Measurements from ENCODE around the gene EHBP1L1.

The EHBP1L1 gene

DNA sequence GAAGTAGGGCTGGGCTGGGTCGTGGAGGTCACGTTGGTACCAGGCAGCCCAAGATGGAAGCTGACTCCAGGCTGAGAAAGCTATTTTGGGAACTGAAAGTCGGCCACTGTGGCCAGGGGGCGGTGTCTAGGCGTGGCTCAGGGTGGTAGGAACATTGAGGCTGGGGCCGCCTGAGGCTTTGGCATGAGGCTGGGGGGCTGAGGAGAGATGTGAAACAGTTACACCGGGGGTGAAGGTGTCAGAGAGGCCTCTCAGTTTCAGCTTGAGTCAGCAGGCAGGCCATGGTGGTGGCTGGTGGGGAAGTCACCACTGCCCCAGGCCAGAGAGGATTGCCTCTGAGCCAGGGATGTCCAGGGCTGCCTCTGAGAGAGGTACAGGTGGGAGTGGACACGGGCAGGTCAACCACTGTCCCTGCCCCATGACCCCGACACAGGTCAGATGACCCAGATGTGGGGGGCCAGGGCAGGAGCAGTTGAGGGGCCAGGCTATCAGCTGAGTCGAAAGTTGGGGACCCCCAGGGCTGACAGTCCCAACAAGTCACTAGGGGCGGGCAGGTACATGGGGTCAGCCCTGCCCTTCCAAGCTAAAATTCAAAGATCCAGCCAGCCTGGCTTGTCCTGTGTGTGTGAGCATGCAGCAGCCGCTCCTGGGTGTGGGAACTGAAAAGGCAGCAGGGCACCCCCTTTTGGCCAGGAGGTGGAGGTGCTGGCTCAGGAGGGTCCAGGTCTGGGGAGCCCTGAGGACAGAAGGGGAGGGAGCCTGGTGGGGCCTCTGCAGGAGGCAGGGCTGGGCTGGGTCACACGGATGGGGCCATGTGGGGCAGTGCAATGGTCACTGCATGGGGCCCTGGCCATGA, 12.6 kb downstream of the EHBP1L1 start:
- Histone ChIP-seq H3K9me3 (ENCODE audit: control insufficient read depth, low read length) (no peaks in the 10 kb centered on the region), H3K4me1 (ENCODE audit: control insufficient read depth, insufficient read depth, low read length) (peaks cover 28% of the 10 kb centered on the region), H3K27me3 (ENCODE audit: control insufficient read depth, insufficient read depth, low read length, poor library complexity, severe bottlenecking) (peaks cover 67% of the 10 kb centered on the region), H3K27ac (ENCODE audit: insufficient read depth, low read depth, low read length, poor library complexity, severe bottlenecking) (no peak overlapping the region), H3K4me3 (ENCODE audit: insufficient read depth, low read depth, low read length) (no peak overlapping the region), H3K36me3 (ENCODE audit: control insufficient read depth, insufficient read depth, low read length) (no peaks in the 10 kb centered on the region)
- 72% methylated on average over 13 of the region's 13 CpGs for WGBS, 2 experiments

DNA sequence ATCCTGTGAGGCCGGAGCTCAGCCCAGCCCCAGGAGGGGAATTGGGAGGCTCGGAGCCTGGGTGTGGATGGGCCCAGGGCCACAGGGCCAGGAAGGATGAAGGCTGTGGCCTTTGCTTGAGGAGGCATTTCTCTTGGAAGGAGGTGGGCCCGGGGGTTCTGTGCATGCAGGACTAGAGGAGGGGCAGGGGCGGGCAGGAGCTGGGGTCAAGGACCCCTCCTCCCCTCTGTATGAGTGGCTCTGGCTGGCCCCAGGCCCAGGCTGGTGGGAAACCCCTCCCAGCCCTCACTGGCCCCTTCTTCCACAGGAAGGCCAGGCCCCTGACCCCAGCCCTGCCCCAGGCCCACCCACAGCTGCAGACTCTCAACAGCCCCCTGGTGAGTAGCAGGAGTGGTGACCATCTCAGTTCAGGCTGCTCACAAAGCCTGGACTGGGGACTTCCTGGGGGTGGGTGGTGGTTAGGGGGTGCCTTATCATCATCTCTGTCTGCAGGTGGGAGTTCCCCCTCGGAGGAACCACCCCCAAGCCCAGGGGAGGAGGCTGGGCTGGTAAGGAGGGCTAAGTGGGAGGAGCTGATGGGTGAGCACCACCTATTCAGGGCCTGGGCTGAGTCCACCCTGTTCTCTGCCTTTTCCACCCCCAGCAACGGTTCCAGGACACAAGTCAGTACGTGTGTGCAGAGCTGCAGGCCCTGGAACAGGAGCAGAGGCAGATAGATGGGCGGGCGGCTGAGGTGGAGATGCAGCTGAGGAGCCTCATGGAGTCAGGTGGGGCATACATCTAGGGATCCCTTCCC, 13.8 kb downstream of the EHBP1L1 start:
- no peaks in the 10 kb centered on the region for H3K36me3 ChIP-seq (ENCODE audit: control insufficient read depth, insufficient read depth, low read length)
- H3K4me1 ChIP-seq (ENCODE audit: control insufficient read depth, insufficient read depth, low read length) = peaks cover 22% of the 10 kb centered on the region
- H3K9me3 ChIP-seq (ENCODE audit: control insufficient read depth, low read length) = no peaks in the 10 kb centered on the region
- 74 to 76% methylated on average over 9 of the region's 9 CpGs for WGBS, 2 experiments
- no peak overlapping the region for H3K4me3 ChIP-seq (ENCODE audit: insufficient read depth, low read depth, low read length)
- H3K27ac ChIP-seq (ENCODE audit: insufficient read depth, low read depth, low read length, poor library complexity, severe bottlenecking) = no peak overlapping the region
- H3K27me3 ChIP-seq (ENCODE audit: control insufficient read depth, insufficient read depth, low read length, poor library complexity, severe bottlenecking) = peaks cover 63% of the 10 kb centered on the region

- WGBS, 2 experiments = 88 to 90% methylated on average over 8 of the region's 8 CpGs
- Histone ChIP-seq H3K27me3 (ENCODE audit: control insufficient read depth, insufficient read depth, low read length, poor library complexity, severe bottlenecking) (peaks cover 57% of the 10 kb centered on the region), H3K4me3 (ENCODE audit: insufficient read depth, low read depth, low read length) (no peak overlapping the region), H3K4me1 (ENCODE audit: control insufficient read depth, insufficient read depth, low read length) (peaks cover 22% of the 10 kb centered on the region), H3K9me3 (ENCODE audit: control insufficient read depth, low read length) (no peaks in the 10 kb centered on the region), H3K27ac (ENCODE audit: insufficient read depth, low read depth, low read length, poor library complexity, severe bottlenecking) (no peak overlapping the region), H3K36me3 (ENCODE audit: control insufficient read depth, insufficient read depth, low read length) (no peaks in the 10 kb centered on the region)
Observed at GRCh38 chr11:65590240-65590738, 14.4 kb downstream of the EHBP1L1 start.

DNA sequence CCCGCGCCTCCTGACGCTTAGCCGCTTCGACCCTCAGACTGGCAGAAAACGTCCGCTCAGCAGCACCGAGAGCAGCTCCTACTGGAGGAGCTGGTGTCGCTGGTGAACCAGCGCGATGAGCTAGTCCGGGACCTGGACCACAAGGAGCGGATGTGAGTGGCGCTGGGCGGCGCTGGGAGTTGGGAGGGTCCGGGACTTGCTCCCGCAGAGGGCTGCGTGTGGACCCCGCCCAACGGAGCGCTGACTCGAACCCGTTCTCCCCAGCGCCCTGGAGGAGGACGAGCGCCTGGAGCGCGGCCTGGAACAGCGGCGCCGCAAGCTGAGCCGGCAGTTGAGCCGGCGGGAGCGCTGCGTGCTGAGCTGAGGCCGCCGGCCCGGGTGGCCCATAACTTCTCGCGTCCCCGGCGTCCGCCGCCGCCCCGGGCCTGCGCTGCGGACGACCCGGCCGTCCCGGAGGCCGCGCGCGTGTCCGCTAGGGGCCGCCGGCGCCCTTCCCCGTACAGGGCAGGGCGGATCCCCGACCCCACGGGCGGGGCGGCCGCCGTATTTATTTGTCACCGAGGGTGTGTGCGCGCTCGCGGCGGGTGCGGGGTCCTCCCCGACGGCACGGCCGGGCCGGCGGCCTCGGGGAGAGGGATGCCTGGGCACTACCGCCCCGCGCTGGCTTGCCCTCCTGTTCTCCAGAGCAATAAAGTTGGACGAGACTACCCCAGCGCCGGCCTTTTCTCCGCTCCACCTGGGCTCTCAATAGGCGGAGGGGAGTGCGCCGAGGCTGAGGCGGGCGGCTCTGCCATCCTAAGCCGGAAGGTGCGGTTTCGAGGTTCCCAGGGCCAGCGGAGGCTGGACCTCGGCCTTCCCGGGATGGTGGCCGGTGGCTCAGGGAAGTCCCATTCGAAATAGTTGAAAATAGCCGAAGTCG, 16.3 kb downstream of the EHBP1L1 start:
- Histone ChIP-seq H3K36me3 (ENCODE audit: control insufficient read depth, insufficient read depth, low read length) (no peaks in the 10 kb centered on the region), H3K9me3 (ENCODE audit: control insufficient read depth, low read length) (no peaks in the 10 kb centered on the region), H3K27me3 (ENCODE audit: control insufficient read depth, insufficient read depth, low read length, poor library complexity, severe bottlenecking) (peaks cover 45% of the 10 kb centered on the region), H3K27ac (ENCODE audit: insufficient read depth, low read depth, low read length, poor library complexity, severe bottlenecking) (no peak overlapping the region), H3K4me3 (ENCODE audit: insufficient read depth, low read depth, low read length) (peak overlapping the region; percentile 49), H3K4me1 (ENCODE audit: control insufficient read depth, insufficient read depth, low read length) (peaks cover 17% of the 10 kb centered on the region)
- 5% methylated on average over 106 of the region's 106 CpGs for WGBS, 2 experiments

GRCh38 chr11:65592858-65593517, 17.1 kb downstream of the EHBP1L1 start:
- no peaks in the 10 kb centered on the region for H3K9me3 ChIP-seq (ENCODE audit: control insufficient read depth, low read length)
- peaks cover 10% of the 10 kb centered on the region for H3K4me1 ChIP-seq (ENCODE audit: control insufficient read depth, insufficient read depth, low read length)
- peaks cover 4% of the 10 kb centered on the region for H3K36me3 ChIP-seq (ENCODE audit: control insufficient read depth, insufficient read depth, low read length)
- no peak overlapping the region for H3K27ac ChIP-seq (ENCODE audit: insufficient read depth, low read depth, low read length, poor library complexity, severe bottlenecking)
- no peak overlapping the region for H3K4me3 ChIP-seq (ENCODE audit: insufficient read depth, low read depth, low read length)
- WGBS, 2 experiments = 71 to 73% methylated on average over 22 of the region's 22 CpGs
- peaks cover 45% of the 10 kb centered on the region for H3K27me3 ChIP-seq (ENCODE audit: control insufficient read depth, insufficient read depth, low read length, poor library complexity, severe bottlenecking)

GRCh38 chr11:65593518-65594414, 17.9 kb downstream of the EHBP1L1 start:
- Histone ChIP-seq H3K27ac (ENCODE audit: insufficient read depth, low read depth, low read length, poor library complexity, severe bottlenecking) (no peak overlapping the region), H3K27me3 (ENCODE audit: control insufficient read depth, insufficient read depth, low read length, poor library complexity, severe bottlenecking) (peaks cover 45% of the 10 kb centered on the region), H3K36me3 (ENCODE audit: control insufficient read depth, insufficient read depth, low read length) (peaks cover 11% of the 10 kb centered on the region), H3K9me3 (ENCODE audit: control insufficient read depth, low read length) (no peaks in the 10 kb centered on the region), H3K4me1 (ENCODE audit: control insufficient read depth, insufficient read depth, low read length) (peaks cover 4% of the 10 kb centered on the region), H3K4me3 (ENCODE audit: insufficient read depth, low read depth, low read length) (no peak overlapping the region)
- whole genome bisulfite sequencing, 2 experiments = 84 to 86% methylated on average over 26 of the region's 26 CpGs

GRCh38 chr11:65595131-65595530, 19.3 kb downstream of the EHBP1L1 start:
- WGBS, 2 experiments = 90 to 94% methylated on average over 3 of the region's 3 CpGs
- Histone ChIP-seq H3K27ac (ENCODE audit: insufficient read depth, low read depth, low read length, poor library complexity, severe bottlenecking) (no peak overlapping the region), H3K4me3 (ENCODE audit: insufficient read depth, low read depth, low read length) (no peak overlapping the region), H3K27me3 (ENCODE audit: control insufficient read depth, insufficient read depth, low read length, poor library complexity, severe bottlenecking) (peaks cover 42% of the 10 kb centered on the region), H3K4me1 (ENCODE audit: control insufficient read depth, insufficient read depth, low read length) (peaks cover 4% of the 10 kb centered on the region), H3K36me3 (ENCODE audit: control insufficient read depth, insufficient read depth, low read length) (peaks cover 11% of the 10 kb centered on the region), H3K9me3 (ENCODE audit: control insufficient read depth, low read length) (no peaks in the 10 kb centered on the region)

- peaks cover 11% of the 10 kb centered on the region for H3K36me3 ChIP-seq (ENCODE audit: control insufficient read depth, insufficient read depth, low read length)
- WGBS, 2 experiments = 77 to 85% methylated on average over 12 of the region's 12 CpGs
Observed at GRCh38 chr11:65595543-65596281, 19.9 kb downstream of the EHBP1L1 start, which contains the start of gene KCNK7. KCNK7 (minus strand) TSS chr11:65595800; CDS start chr11:65595772, 28 bp downstream.

More at GRCh38 chr11:65595543-65596281, 19.9 kb downstream of the EHBP1L1 start, which contains the start of gene KCNK7:
- Histone ChIP-seq H3K27ac (ENCODE audit: insufficient read depth, low read depth, low read length, poor library complexity, severe bottlenecking) (no peak within 1 kb of the TSS), H3K9me3 (ENCODE audit: control insufficient read depth, low read length) (no peaks in the 10 kb centered on the region), H3K4me3 (ENCODE audit: insufficient read depth, low read depth, low read length) (no peak within 1 kb of the TSS), H3K27me3 (ENCODE audit: control insufficient read depth, insufficient read depth, low read length, poor library complexity, severe bottlenecking) (peaks cover 36% of the 10 kb centered on the region), H3K4me1 (ENCODE audit: control insufficient read depth, insufficient read depth, low read length) (peaks cover 4% of the 10 kb centered on the region)
